ENCODE measurements around the gene FAM3D.

FAM3D gene

GRCh38 chr3:58681863-58682262, 15.3 kb upstream of the FAM3D start:
- H3K9me3 ChIP-seq (ENCODE audit: control insufficient read depth, insufficient read depth, low read length): no peaks in the 10 kb centered on the region
- H3K4me1 ChIP-seq (ENCODE audit: control insufficient read depth, low read length): no peaks in the 10 kb centered on the region
- TF ChIP-seq CTCF (IDR thresholded peaks at IDR 0.05; ENCODE audit: low read depth, low read length, poor library complexity, severe bottlenecking) (no peak), EZH2phosphoT487 (IDR thresholded peaks at IDR 0.05; ENCODE audit: borderline replicate concordance, low read length) (no peak)
- no peaks in the 10 kb centered on the region for H3F3A ChIP-seq (ENCODE audit: control insufficient read depth, insufficient read depth)
- H3K79me2 ChIP-seq (ENCODE audit: control insufficient read depth, low read length): no peaks in the 10 kb centered on the region
- no peak overlapping the region for H3K4me2 ChIP-seq (ENCODE audit: low read length)
- no peaks in the 10 kb centered on the region for H3K9me2 ChIP-seq (replicated peaks; ENCODE audit: control insufficient read depth, low read length)
- no peak overlapping the region for H3K27ac ChIP-seq (ENCODE audit: low read depth, low read length)
- H3K27me3 ChIP-seq (ENCODE audit: control insufficient read depth, low read length): no peaks in the 10 kb centered on the region
- no peaks in the 10 kb centered on the region for H3K36me3 ChIP-seq (ENCODE audit: control insufficient read depth, low read length)
- H3K4me3 ChIP-seq (ENCODE audit: low read length): no peak overlapping the region
- no peaks in the 10 kb centered on the region for H4K20me1 ChIP-seq (ENCODE audit: control insufficient read depth, insufficient read depth, low read depth, low read length)

GRCh38 chr3:58680879-58681525, 14.4 kb upstream of the FAM3D start:
- no peaks in the 10 kb centered on the region for H3K27me3 ChIP-seq (ENCODE audit: control insufficient read depth, low read length)
- no peaks in the 10 kb centered on the region for H4K20me1 ChIP-seq (ENCODE audit: control insufficient read depth, insufficient read depth, low read depth, low read length)
- TF ChIP-seq EZH2phosphoT487 (IDR thresholded peaks at IDR 0.05; ENCODE audit: borderline replicate concordance, low read length): no peak
- TF ChIP-seq CTCF (IDR thresholded peaks at IDR 0.05; ENCODE audit: low read depth, low read length, poor library complexity, severe bottlenecking): no peak
- H3K79me2 ChIP-seq (ENCODE audit: control insufficient read depth, low read length): no peaks in the 10 kb centered on the region
- H3K36me3 ChIP-seq (ENCODE audit: control insufficient read depth, low read length): no peaks in the 10 kb centered on the region
- H3K4me2 ChIP-seq (ENCODE audit: low read length): no peak overlapping the region
- no peak overlapping the region for H3K4me3 ChIP-seq (ENCODE audit: low read length)
- no peaks in the 10 kb centered on the region for H3K9me3 ChIP-seq (ENCODE audit: control insufficient read depth, insufficient read depth, low read length)
- no peaks in the 10 kb centered on the region for H3K4me1 ChIP-seq (ENCODE audit: control insufficient read depth, low read length)
- H3F3A ChIP-seq (ENCODE audit: control insufficient read depth, insufficient read depth): no peaks in the 10 kb centered on the region
- H3K9me2 ChIP-seq (replicated peaks; ENCODE audit: control insufficient read depth, low read length): no peaks in the 10 kb centered on the region
- H3K27ac ChIP-seq (ENCODE audit: low read depth, low read length): no peak overlapping the region

- no peaks in the 10 kb centered on the region for H4K20me1 ChIP-seq (ENCODE audit: control insufficient read depth, insufficient read depth, low read depth, low read length)
- no peaks in the 10 kb centered on the region for H3K9me2 ChIP-seq (replicated peaks; ENCODE audit: control insufficient read depth, low read length)
- H3K79me2 ChIP-seq (ENCODE audit: control insufficient read depth, low read length): no peaks in the 10 kb centered on the region
- H3K27ac ChIP-seq (ENCODE audit: low read depth, low read length): no peak overlapping the region
- no peaks in the 10 kb centered on the region for H3K27me3 ChIP-seq (ENCODE audit: control insufficient read depth, low read length)
- H3K4me2 ChIP-seq (ENCODE audit: low read length): no peak overlapping the region
- no peaks in the 10 kb centered on the region for H3K4me1 ChIP-seq (ENCODE audit: control insufficient read depth, low read length)
- no peaks in the 10 kb centered on the region for H3K9me3 ChIP-seq (ENCODE audit: control insufficient read depth, insufficient read depth, low read length)
- no peaks in the 10 kb centered on the region for H3K36me3 ChIP-seq (ENCODE audit: control insufficient read depth, low read length)
- no peak overlapping the region for H3K4me3 ChIP-seq (ENCODE audit: low read length)
- H3F3A ChIP-seq (ENCODE audit: control insufficient read depth, insufficient read depth): no peaks in the 10 kb centered on the region
- TF ChIP-seq CTCF (IDR thresholded peaks at IDR 0.05; ENCODE audit: low read depth, low read length, poor library complexity, severe bottlenecking): no peak
- TF ChIP-seq EZH2phosphoT487 (IDR thresholded peaks at IDR 0.05; ENCODE audit: borderline replicate concordance, low read length): no peak
Observed at GRCh38 chr3:58679974-58680666, 13.5 kb upstream of the FAM3D start.

Measured in DOHH2 (cell line).